Measurements from ENCODE around the gene CRHBP.
A peak's percentile ranks its signal among the peaks of the same experiment; 100 is the strongest.
"Not testable (repeated sequence)": the region's sequence is repeated elsewhere in the genome, so short reads cannot be mapped to it uniquely, and the experiment has no call there.

Gene CRHBP

GRCh38 chr5:76960004-76960625 lies 7.3 kb downstream of the CRHBP start:
- no peak for DNase-seq

- no peak for DNase-seq
These were observed 11.2 kb downstream of the CRHBP start for GRCh38 chr5:76964060-76964459.

- DNase-seq: no peak
These were observed 18.7 kb downstream of the CRHBP start for GRCh38 chr5:76971511-76971910.

GRCh38 chr5:76972689-76973088 lies 19.8 kb downstream of the CRHBP start:
- no peak for DNase-seq

GRCh38 chr5:76974785-76975184 lies 21.9 kb downstream of the CRHBP start:
- no peak for DNase-seq

- no peak for DNase-seq
These were observed 26.0 kb downstream of the CRHBP start for GRCh38 chr5:76978869-76979268.

- DNase-seq: no peak
These were observed 27.8 kb downstream of the CRHBP start for GRCh38 chr5:76980518-76981144.

- no peak for DNase-seq
These were observed 29.6 kb downstream of the CRHBP start for GRCh38 chr5:76982450-76982849.

- no peak for DNase-seq
These were observed 30.6 kb downstream of the CRHBP start for GRCh38 chr5:76983468-76983867.

GRCh38 chr5:76986825-76987526 lies 34.1 kb downstream of the CRHBP start:
- peak; percentile 27 for DNase-seq

GRCh38 chr5:76990899-76991459 lies 38.1 kb downstream of the CRHBP start:
- no peak for DNase-seq

GRCh38 chr5:76993436-76993835 lies 40.6 kb downstream of the CRHBP start:
- not testable (repeated sequence) for DNase-seq

GRCh38 chr5:76994337-76994736 lies 41.5 kb downstream of the CRHBP start:
- DNase-seq: no peak

GRCh38 chr5:76998251-76998650 lies 45.4 kb downstream of the CRHBP start:
- DNase-seq: not testable (repeated sequence)

GRCh38 chr5:76999451-76999850 lies 46.6 kb downstream of the CRHBP start:
- no peak for DNase-seq

- DNase-seq: no peak
These were observed 50.4 kb downstream of the CRHBP start for GRCh38 chr5:77003246-77003645.

GRCh38 chr5:77006124-77006523 lies 53.3 kb downstream of the CRHBP start:
- DNase-seq: no peak

- DNase-seq: no peak
These were observed 55.6 kb downstream of the CRHBP start for GRCh38 chr5:77008413-77008812.

GRCh38 chr5:77010243-77010642 lies 57.4 kb downstream of the CRHBP start:
- DNase-seq: no peak

- DNase-seq: no peak
These were observed 58.7 kb downstream of the CRHBP start for GRCh38 chr5:77011498-77011897.

- no peak for DNase-seq
These were observed 59.8 kb downstream of the CRHBP start for GRCh38 chr5:77012601-77013000.

- peak; percentile 11 for DNase-seq
These were observed 63.2 kb downstream of the CRHBP start for GRCh38 chr5:77015938-77016569.

GRCh38 chr5:77016962-77017361 lies 64.1 kb downstream of the CRHBP start:
- DNase-seq: no peak

- no peak for DNase-seq
These were observed 64.8 kb downstream of the CRHBP start for GRCh38 chr5:77017668-77018067.
